Vagina (tissue), 2 donors: ENCODE data around the gene SRGAP3.

Source experiments
- POLR2A ChIP-seq, 2 donors: fragments of 450-650 bp; IDR thresholded peaks; one replicate each; pipeline ENCODE4 v1.6.1; 2017; ENCODE audit warnings: antibody characterized with exemption in 2 of 2, mild to moderate bottlenecking in 2 of 2, moderate library complexity in 2 of 2
- POLR2AphosphoS5 ChIP-seq, 2 donors: sonication (generic); formaldehyde crosslinking; IDR thresholded peaks; one replicate each; pipeline ENCODE4 v1.9.0; 2017; ENCODE audit warnings: antibody characterized with exemption in 2 of 2, mild to moderate bottlenecking in 2 of 2, low read depth in 1 of 2; ENCODE audit not compliant: insufficient read depth in 1 of 2
- TF ChIP-seq, protein P1 (sequence below), 3 experiments: fragments of 450-650 bp in 2 of 3; fragments of 200-600 bp in 1 of 3; sonication (generic) in 1 of 3; IDR thresholded peaks; one replicate each; pipeline ENCODE4 v1.5.1; 2017 to 2019; ENCODE audit warnings: antibody characterized with exemption in 3 of 3, mild to moderate bottlenecking in 2 of 3, moderate library complexity in 2 of 3

DNA sequence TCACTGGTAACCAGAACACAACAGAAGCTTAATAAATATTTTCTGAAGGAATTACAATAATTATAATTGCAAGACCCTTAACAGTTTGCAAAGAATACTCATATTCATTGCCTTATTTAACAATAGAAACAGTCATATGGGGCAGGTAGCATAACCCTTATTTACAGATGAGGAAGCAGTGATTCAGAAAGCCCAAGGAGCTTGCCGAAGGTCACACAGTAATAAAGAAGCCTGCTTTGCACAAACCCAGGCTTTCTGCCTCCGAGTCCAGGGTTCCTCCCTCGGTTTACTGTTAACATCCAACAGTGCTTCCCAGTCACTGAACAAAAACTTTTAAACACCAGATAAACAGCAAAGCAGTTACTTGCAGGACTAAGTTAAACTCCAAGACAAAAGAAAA lies 35.3 kb downstream of the SRGAP3 start:
- TF ChIP-seq, protein P1, sequence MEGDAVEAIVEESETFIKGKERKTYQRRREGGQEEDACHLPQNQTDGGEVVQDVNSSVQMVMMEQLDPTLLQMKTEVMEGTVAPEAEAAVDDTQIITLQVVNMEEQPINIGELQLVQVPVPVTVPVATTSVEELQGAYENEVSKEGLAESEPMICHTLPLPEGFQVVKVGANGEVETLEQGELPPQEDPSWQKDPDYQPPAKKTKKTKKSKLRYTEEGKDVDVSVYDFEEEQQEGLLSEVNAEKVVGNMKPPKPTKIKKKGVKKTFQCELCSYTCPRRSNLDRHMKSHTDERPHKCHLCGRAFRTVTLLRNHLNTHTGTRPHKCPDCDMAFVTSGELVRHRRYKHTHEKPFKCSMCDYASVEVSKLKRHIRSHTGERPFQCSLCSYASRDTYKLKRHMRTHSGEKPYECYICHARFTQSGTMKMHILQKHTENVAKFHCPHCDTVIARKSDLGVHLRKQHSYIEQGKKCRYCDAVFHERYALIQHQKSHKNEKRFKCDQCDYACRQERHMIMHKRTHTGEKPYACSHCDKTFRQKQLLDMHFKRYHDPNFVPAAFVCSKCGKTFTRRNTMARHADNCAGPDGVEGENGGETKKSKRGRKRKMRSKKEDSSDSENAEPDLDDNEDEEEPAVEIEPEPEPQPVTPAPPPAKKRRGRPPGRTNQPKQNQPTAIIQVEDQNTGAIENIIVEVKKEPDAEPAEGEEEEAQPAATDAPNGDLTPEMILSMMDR (IDR thresholded peaks at IDR 0.05): no peak
- no peak for TF ChIP-seq POLR2A (IDR thresholded peaks at IDR 0.05)
- no peak for TF ChIP-seq POLR2AphosphoS5 (IDR thresholded peaks at IDR 0.05; ENCODE audit: insufficient read depth in 1 of 2, low read depth in 1 of 2)
